Body of pancreas (tissue), 4 donors: ENCODE results near the gene RUNX2. TPM values are rescaled to one million over a fixed set of nuclear protein-coding genes. Genes with fewer than 3 reads are reported as not detected.

ENCODE experiments used
- ATAC-seq: fragments of 150-250 bp; one replicate; pipeline ENCODE4 v1.9.1; 2016
- DNase-seq, 4 donors: peaks; one replicate each; pipeline ENCODE4 v3.0.0-alpha.2; 2019
- H3K27ac ChIP-seq, 4 donors: fragments of 200-600 bp; sonication (generic); 1 replicate in 3 of 4; 2 replicates in 1 of 4; pipeline versions ENCODE4 v1.5.1 to v1.6.1; 2016 to 2019; ENCODE audit warnings: mild to moderate bottlenecking in 1 of 4, mixed read lengths in 1 of 4, moderate library complexity in 1 of 4
- H3K27me3 ChIP-seq, 2 donors: fragments of 200-600 bp; sonication (generic); one replicate each; pipeline ENCODE4 v1.6.0; 2016; ENCODE audit warnings: mild to moderate bottlenecking in 1 of 2
- H3K36me3 ChIP-seq, 2 donors: fragments of 200-600 bp; sonication (generic); replicated peaks in 1 of 2; 2 replicates each; pipeline ENCODE4 v1.5.1; 2016; ENCODE audit warnings: low read depth in 2 of 2; ENCODE audit not compliant: insufficient read depth in 1 of 2
- H3K4me1 ChIP-seq: fragments of 200-600 bp; sonication (generic); one replicate; pipeline ENCODE4 v1.6.0; 2016
- H3K4me3 ChIP-seq, 2 donors: fragments of 200-600 bp; sonication (generic); 1 replicate in 1 of 2; 2 replicates in 1 of 2; pipeline ENCODE4 v1.5.1; 2016 to 2019
- H3K9me3 ChIP-seq, 3 donors: fragments of 200-600 bp; sonication (generic); 1 replicate in 2 of 3; 2 replicates in 1 of 3; pipeline ENCODE4 v1.5.1; 2016
- CTCF ChIP-seq, 7 experiments: fragments of 450-650 bp in 4 of 7; fragments of 200-600 bp in 3 of 7; sonication (generic) in 3 of 7; IDR thresholded peaks; one replicate each; pipeline ENCODE4 v1.5.1; 2016 to 2019; ENCODE audit warnings: antibody characterized with exemption in 7 of 7
- POLR2A ChIP-seq, 3 donors: fragments of 450-650 bp; IDR thresholded peaks; one replicate each; pipeline ENCODE4 v1.6.1; 2016; ENCODE audit warnings: antibody characterized with exemption in 3 of 3, mild to moderate bottlenecking in 2 of 3
- WGBS, 2 donors: methylation state at CpG; one replicate each; pipeline ENCODE4 v1.1.5; 2017; 5-methylcytosine and 5-hydroxymethylcytosine counted together
- intact Hi-C: fragments of 100-400 bp; cut with DNase I; formaldehyde crosslinking; loops from one replicate; pipeline ENCODE4 v1.15.1; 2023
- total RNA-seq, 2 donors: library from RNA; depleted of rRNA; stranded (reverse); fragments of >200 nt; gene quantifications; one replicate each; pipeline ENCODE4 v1.1.0, GENCODE V29; 2016

Gene RUNX2
- total RNA-seq, 2 donors from 2014 or later, result 0.33 to 1.0 TPM

DNA sequence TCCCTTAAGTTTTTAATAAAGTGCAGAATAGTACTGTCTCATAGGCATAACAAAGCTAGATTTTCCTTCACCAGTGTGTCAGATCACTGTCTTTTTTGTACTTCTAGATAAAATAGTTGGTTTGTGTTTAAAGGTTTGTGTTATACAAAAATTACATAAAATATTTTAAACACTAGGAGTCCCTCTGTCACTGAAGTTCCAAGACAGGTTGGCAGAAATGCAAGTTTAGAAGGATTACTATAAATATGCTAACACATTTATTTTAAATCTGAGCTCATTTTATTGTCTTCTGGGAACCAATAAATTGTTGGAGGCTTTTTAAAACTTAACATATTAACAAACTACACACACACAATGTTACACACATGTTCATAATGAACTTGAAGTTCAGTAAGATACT lies 30.8 kb upstream of the RUNX2 start:
- TF ChIP-seq POLR2A (IDR thresholded peaks at IDR 0.05) (no peak), CTCF (IDR thresholded peaks at IDR 0.05) (no peak)
- Histone ChIP-seq H3K4me3 (no peak overlapping the region), H3K36me3 (no peaks in the 10 kb centered on the region), H3K27ac (no peak overlapping the region), H3K4me1 (no peaks in the 10 kb centered on the region), H3K9me3 (no peaks in the 10 kb centered on the region), H3K27me3 (no peaks in the 10 kb centered on the region)
- ATAC-seq (no peak), DNase-seq (no peak)
- intact Hi-C loops, result no loop called here

DNA sequence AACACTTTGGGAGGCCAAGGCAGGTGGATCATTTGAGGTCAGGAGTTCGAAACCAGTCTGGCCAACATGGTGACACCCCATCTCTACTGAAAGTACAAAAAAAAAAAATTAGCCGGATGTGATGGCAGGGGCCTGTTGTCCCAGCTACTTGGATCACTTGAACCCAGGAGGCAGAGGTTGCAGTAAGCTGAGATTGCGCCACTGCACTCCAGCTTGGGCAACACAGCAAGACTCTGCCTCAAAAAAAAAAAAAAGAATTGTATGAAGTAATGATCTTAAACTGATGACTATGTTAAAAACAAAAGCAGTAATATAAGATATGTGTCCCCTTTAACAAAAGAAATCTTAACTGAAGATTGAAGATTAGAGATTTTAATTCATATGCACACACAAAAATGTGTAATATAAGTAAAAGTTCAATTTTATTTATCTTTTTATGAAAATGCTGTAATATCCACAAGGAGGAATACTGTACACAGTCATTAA lies 29.0 kb upstream of the RUNX2 start:
- WGBS, 2 donors, result 97% methylated on average over 3 of the region's 3 CpGs
- Histone ChIP-seq H3K9me3 (no peaks in the 10 kb centered on the region), H3K4me1 (no peaks in the 10 kb centered on the region), H3K27ac (no peak overlapping the region), H3K4me3 (no peak overlapping the region), H3K36me3 (no peaks in the 10 kb centered on the region), H3K27me3 (no peaks in the 10 kb centered on the region)
- DNase-seq, result no peak
- intact Hi-C loops, result no loop called here
- ATAC-seq, result no peak
- TF ChIP-seq POLR2A (IDR thresholded peaks at IDR 0.05) (no peak), CTCF (IDR thresholded peaks at IDR 0.05) (no peak)

- ATAC-seq, result no peak
- Histone ChIP-seq H3K27me3 (no peaks in the 10 kb centered on the region), H3K4me3 (no peak overlapping the region), H3K4me1 (no peaks in the 10 kb centered on the region), H3K27ac (no peak overlapping the region), H3K36me3 (no peaks in the 10 kb centered on the region), H3K9me3 (no peaks in the 10 kb centered on the region)
- DNase-seq, result no peak
- TF ChIP-seq CTCF (IDR thresholded peaks at IDR 0.05) (no peak), POLR2A (IDR thresholded peaks at IDR 0.05) (no peak)
- WGBS, 2 donors, result 89 to 90% methylated on average over 1 of the region's 1 CpG
- intact Hi-C loops, result no loop called here
These were observed 27.4 kb upstream of the RUNX2 start for GRCh38 chr6:45300736-45301135.

- TF ChIP-seq CTCF (IDR thresholded peaks at IDR 0.05) (no peak), POLR2A (IDR thresholded peaks at IDR 0.05) (no peak)
- Histone ChIP-seq H3K36me3 (no peaks in the 10 kb centered on the region), H3K4me1 (no peaks in the 10 kb centered on the region), H3K9me3 (no peaks in the 10 kb centered on the region), H3K27me3 (no peaks in the 10 kb centered on the region), H3K27ac (no peak overlapping the region), H3K4me3 (no peak overlapping the region)
- WGBS, 2 donors, result 64% methylated on average over 3 of the region's 3 CpGs
- intact Hi-C loops, result no loop called here
- ATAC-seq (no peak), DNase-seq (no peak)
These were observed 26.6 kb upstream of the RUNX2 start for GRCh38 chr6:45301348-45302142.

DNA sequence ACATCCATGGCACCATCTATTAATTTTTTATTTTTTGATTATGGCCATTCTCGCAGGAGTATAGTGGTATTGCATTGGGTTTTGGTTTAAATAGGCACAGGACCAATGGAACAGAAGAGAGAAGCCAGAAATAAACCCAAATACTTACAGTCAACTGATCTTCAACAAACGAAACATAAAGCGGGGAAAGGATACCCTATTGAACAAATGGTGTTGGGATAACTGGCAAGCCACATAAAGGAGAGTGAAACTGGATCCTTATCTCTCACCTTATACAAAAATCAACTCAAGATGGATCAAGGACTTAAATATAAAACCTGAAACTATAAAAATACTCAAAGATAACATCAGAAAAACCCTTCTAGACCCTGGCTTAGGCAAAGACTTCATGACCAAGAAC lies 25.3 kb upstream of the RUNX2 start:
- H3K36me3 ChIP-seq, result no peaks in the 10 kb centered on the region
- H3K4me1 ChIP-seq, result no peaks in the 10 kb centered on the region
- intact Hi-C loops, result no loop called here
- ATAC-seq (no peak), DNase-seq (no peak)
- H3K27me3 ChIP-seq, result no peaks in the 10 kb centered on the region
- WGBS, 2 donors, result 95 to 98% methylated on average over 3 of the region's 3 CpGs
- no peak for TF ChIP-seq CTCF (IDR thresholded peaks at IDR 0.05)
- H3K4me3 ChIP-seq, result no peak overlapping the region
- H3K27ac ChIP-seq, result no peak overlapping the region
- H3K9me3 ChIP-seq, result no peaks in the 10 kb centered on the region
